GM12878 (cell line): Measurements from ENCODE around the gene KIF6. TPM values are rescaled to one million over a fixed set of nuclear protein-coding genes. Genes with fewer than 3 reads are reported as not detected.

Source experiments
- ATAC-seq: fragments of 200-7000 bp; cut with Tn5 transposase; 3 replicates; pipeline ENCODE4 v1.9.1; 2020; ENCODE audit warnings: mild to moderate bottlenecking, moderate library complexity
- BruUV-seq: library from RNA; stranded (reverse); fragments of 400-500 nt; replicated peaks from 2 replicates; lab custom pipeline; 2021; lab: Mats Ljungman, UMichigan
- CTCF ChIA-PET: fragments of 300-600 bp; sonication (Branson Sonifier 250); formaldehyde crosslinking; extraction: SDS; loops from one replicate; lab custom pipeline; 2021; ENCODE audit warnings: inconsistent platforms; lab: Yijun Ruan, JAX
- POLR2A ChIA-PET: fragments of 350-600 bp; formaldehyde crosslinking; extraction: SDS; loops from one replicate; lab custom pipeline; 2021; ENCODE audit warnings: inconsistent platforms; lab: Charles Lee
- RAD21 ChIA-PET: fragments of 300-600 bp; sonication (Branson Sonifier 250); formaldehyde crosslinking; loops from one replicate; lab custom pipeline; 2023; ENCODE audit warnings: antibody characterized with exemption; ENCODE audit not compliant: unreplicated experiment; lab: Charles Lee
- SMC1A ChIA-PET: fragments of 300-600 bp; sonication (Branson Sonifier 250); formaldehyde crosslinking; loops from one replicate; lab custom pipeline; 2023; ENCODE audit not compliant: unreplicated experiment, uncharacterized antibody; lab: Charles Lee
- DNase-seq: peaks from one replicate; pipeline ENCODE4 v3.0.0-alpha.2; 2011; ENCODE audit warnings: low read depth, low spot score
- FAIRE-seq: peaks from 3 replicates; lab custom pipeline; 2011; peaks lifted over from hg19 to GRCh38; lab: Jason Lieb, UNC
- H2AFZ ChIP-seq: 2 replicates; pipeline ENCODE4 v1.6.0; 2011; ENCODE audit warnings: low read depth, low read length, control low read depth; ENCODE audit not compliant: control insufficient read depth
- H3K27ac ChIP-seq: 2 replicates; pipeline ENCODE4 v1.5.1; 2011; ENCODE audit warnings: control low read depth; ENCODE audit not compliant: control insufficient read depth, insufficient read depth
- H3K27me3 ChIP-seq, 2 experiments: replicated peaks in 1 of 2; 2 replicates each; pipeline versions ENCODE4 v1.6.0 to v1.6.1; 2011; ENCODE audit warnings: low read length in 1 of 2; ENCODE audit not compliant: control insufficient read depth in 2 of 2, insufficient read depth in 2 of 2
- H3K36me3 ChIP-seq, 2 experiments: 2 replicates each; pipeline ENCODE4 v1.5.1; 2011; ENCODE audit warnings: low read length in 1 of 2; ENCODE audit not compliant: control insufficient read depth in 2 of 2, insufficient read depth in 2 of 2
- H3K4me1 ChIP-seq: 2 replicates; pipeline ENCODE4 v1.6.1; 2011; ENCODE audit warnings: mild to moderate bottlenecking, low read length, moderate library complexity, mixed read lengths; ENCODE audit not compliant: control insufficient read depth, insufficient read depth
- H3K4me2 ChIP-seq: 2 replicates; pipeline ENCODE4 v1.6.0; 2011; ENCODE audit warnings: control low read depth; ENCODE audit not compliant: control insufficient read depth, insufficient read depth
- H3K4me3 ChIP-seq: fragments of 200-600 bp; sonication (generic); 2 replicates; pipeline ENCODE4 v1.5.1; 2016
- H3K79me2 ChIP-seq: 2 replicates; pipeline ENCODE4 v1.6.0; 2011; ENCODE audit warnings: low read length; ENCODE audit not compliant: control insufficient read depth, insufficient read depth
- H3K9ac ChIP-seq: 2 replicates; pipeline ENCODE4 v1.8.0; 2011; ENCODE audit warnings: low read length, control low read depth, mixed read lengths; ENCODE audit not compliant: control insufficient read depth, insufficient read depth
- H3K9me3 ChIP-seq: replicated peaks from 3 replicates; pipeline ENCODE4 v1.5.1; 2011; ENCODE audit warnings: mild to moderate bottlenecking, low read length; ENCODE audit not compliant: control insufficient read depth, insufficient read depth
- H4K20me1 ChIP-seq: 2 replicates; pipeline ENCODE4 v1.6.0; 2011; ENCODE audit not compliant: control insufficient read depth, insufficient read depth
- CTCF ChIP-seq, 3 experiments: IDR thresholded peaks in 2 of 3; conservative IDR thresholded peaks in 1 of 3; 2 replicates each; pipeline ENCODE4 v1.5.1; 2011; ENCODE audit warnings: low read depth in 3 of 3, low read length in 3 of 3, mild to moderate bottlenecking in 3 of 3, control low read depth in 2 of 3, moderate library complexity in 2 of 3, inconsistent platforms in 1 of 3, mixed read lengths in 1 of 3; ENCODE audit not compliant: control insufficient read depth in 2 of 3, insufficient read depth in 1 of 3; ENCODE audit errors: extremely low read depth in 1 of 3
- RELB ChIP-seq: fragments of 450-650 bp; IDR thresholded peaks from 2 replicates; pipeline ENCODE4 v1.6.1; 2017; ENCODE audit warnings: low read depth, mild to moderate bottlenecking, moderate library complexity
- TCF3 ChIP-seq: IDR thresholded peaks from 2 replicates; pipeline ENCODE4 v1.6.1; 2012; ENCODE audit warnings: low read depth, mild to moderate bottlenecking, low read length, borderline replicate concordance; ENCODE audit not compliant: insufficient read depth
- WGBS: methylation state at CpG from one replicate; pipeline ENCODE4 v1.1.6; 2016; ENCODE audit warnings: low lambda C conversion rate; ENCODE audit not compliant: insufficient replicate concordance, insufficient coverage; ENCODE audit errors: missing lambda C conversion rate; 5-methylcytosine and 5-hydroxymethylcytosine counted together
- in situ Hi-C: fragments of 300-500 bp; cut with MboI; formaldehyde crosslinking; loops from 9 replicates; pipeline ENCODE4 v1.14.3; 2018; ENCODE audit warnings: mixed read lengths
- intact Hi-C: fragments of 100-400 bp; cut with micrococcal nuclease; formaldehyde crosslinking; loops from one replicate; pipeline ENCODE4 v1.14.2; 2022; ENCODE audit not compliant: unreplicated experiment
- polyA plus RNA-seq, 11 experiments: library from polyadenylated mRNA; depleted of rRNA in 4 of 11; unstranded in 6 of 11; stranded (reverse) in 5 of 11; fragments of >200 nt; fragmentation: Nextera tagmentation in 4 of 11; fragmentation: Illumina TruSeq in 1 of 11; extraction: Ambion mirVana in 4 of 11; extraction: Trizol in 1 of 11; gene quantifications; 1 replicate in 1 of 11; 2 replicates in 10 of 11; pipeline versions ENCODE4 v1.2.1 to v1.2.3, GENCODE V29; 2011 to 2016; ENCODE audit warnings: inconsistent platforms in 2 of 11, missing spikeins in 2 of 11, low read depth in 1 of 11
- total RNA-seq, 4 experiments: library from RNA; depleted of rRNA in 3 of 4; stranded (reverse); fragments of >200 nt in 3 of 4; fragmentation: Illumina TruSeq in 1 of 4; extraction: Trizol in 1 of 4; gene quantifications; 2 replicates each; pipeline versions ENCODE4 v1.2.1 to v1.2.3, GENCODE V29; 2013 to 2021
- TF ChIP-seq, protein P1 (sequence below): IDR thresholded peaks from 2 replicates; pipeline ENCODE4 v1.6.1; 2011; ENCODE audit warnings: low read depth, low read length, improper control_type of control experiment, borderline replicate concordance

Gene KIF6
- total and polyA plus RNA-seq, 10 of the 15 experiments (the other 5 are each of a cell fraction or from before 2014, with no cell fraction given), result 0.09 to 1.0 (median 0.28) TPM

DNA sequence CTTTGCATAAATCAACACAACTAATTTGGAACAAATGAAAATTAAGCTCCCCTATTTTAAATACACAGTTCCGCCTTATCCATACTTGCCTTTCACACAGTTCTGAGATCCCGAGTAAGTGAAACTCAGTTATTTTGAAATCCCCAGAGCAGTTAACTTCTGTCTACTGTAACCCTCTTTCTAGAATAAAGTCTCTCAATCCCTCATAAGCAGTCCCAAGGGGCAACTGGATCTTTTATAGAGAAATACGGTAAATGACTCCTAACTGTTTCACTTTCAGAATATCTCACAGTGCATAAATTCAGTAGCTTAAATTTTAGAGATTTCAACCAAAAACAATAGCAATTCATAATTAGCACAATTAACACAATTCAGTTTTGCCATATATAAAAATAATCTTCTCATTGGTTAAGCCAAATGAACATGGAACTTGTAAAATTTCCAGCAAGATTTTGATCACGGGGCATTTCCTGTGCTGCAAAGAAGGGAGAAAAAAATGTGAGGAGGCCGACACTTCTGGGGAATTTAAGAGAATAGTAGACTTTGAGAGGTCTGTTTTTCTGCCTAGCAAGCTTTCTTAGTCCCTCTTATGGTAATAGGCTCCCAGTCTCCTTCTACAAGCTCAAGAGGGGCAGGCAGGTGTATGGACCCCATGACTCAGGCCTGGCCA lies 78.3 kb downstream of the KIF6 start (continued):
- TF ChIP-seq RELB, result 0 out of 2 replicates have a peak, but pooled peaks have one; percentile 14
- TF ChIP-seq, protein P1, sequence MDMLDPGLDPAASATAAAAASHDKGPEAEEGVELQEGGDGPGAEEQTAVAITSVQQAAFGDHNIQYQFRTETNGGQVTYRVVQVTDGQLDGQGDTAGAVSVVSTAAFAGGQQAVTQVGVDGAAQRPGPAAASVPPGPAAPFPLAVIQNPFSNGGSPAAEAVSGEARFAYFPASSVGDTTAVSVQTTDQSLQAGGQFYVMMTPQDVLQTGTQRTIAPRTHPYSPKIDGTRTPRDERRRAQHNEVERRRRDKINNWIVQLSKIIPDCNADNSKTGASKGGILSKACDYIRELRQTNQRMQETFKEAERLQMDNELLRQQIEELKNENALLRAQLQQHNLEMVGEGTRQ, result no peak
- TF ChIP-seq, all 136 proteins: peak for 7

DNA sequence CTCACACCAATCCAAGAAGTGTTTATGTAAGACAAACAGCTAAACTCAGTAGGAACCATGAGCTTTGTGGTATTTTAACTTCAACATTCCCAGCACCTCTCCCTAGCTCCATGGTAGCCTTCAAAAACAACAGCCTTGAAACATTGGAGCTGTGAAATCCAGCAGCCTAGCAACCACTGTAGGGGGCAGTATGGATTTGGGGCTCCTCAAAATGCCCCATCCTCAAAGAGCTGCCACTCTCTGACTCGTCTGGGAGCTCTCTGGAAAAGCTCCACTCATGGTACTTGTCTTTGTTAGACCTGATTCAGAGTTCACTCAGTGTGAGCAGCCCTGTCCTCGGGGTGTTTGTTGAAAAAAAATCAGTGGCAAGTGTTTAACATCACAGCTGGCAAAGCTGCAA lies 82.9 kb downstream of the KIF6 start:
- intact Hi-C loops, result no loop called here
- Histone ChIP-seq H3K4me1 (no peaks in the 10 kb centered on the region), H3K27me3 (no peaks in the 10 kb centered on the region; a peak in 1 of 4 replicates), H3K36me3 (no peaks in the 10 kb centered on the region), H4K20me1 (no peaks in the 10 kb centered on the region), H3K4me3 (no peak overlapping the region), H3K4me2 (no peak overlapping the region), H3K9me3 (no peaks in the 10 kb centered on the region), H3K27ac (no peak overlapping the region), H3K9ac (no peak overlapping the region), H3K79me2 (no peaks in the 10 kb centered on the region), H2AFZ (no peak overlapping the region)
- ChIA-PET RAD21 (interaction anchor here (0.6 to 1.6 kb wide), 9 partner anchors 29 to 248 kb away, joined by 3 to 5 read pairs (median 4); no protein-coding TSS in a partner anchor), POLR2A (no interaction called here), CTCF (interaction anchor here (0.6 to 2.8 kb wide), 17 partner anchors 9 to 1403 kb away, joined by 3 to 10 read pairs (median 4); no protein-coding TSS in a partner anchor), SMC1A (interaction anchor here (0.7 to 2.7 kb wide), 16 partner anchors 11 to 235 kb away, joined by 3 to 12 read pairs (median 4); no protein-coding TSS in a partner anchor)
- WGBS, result 0% methylated on average over 2 of the region's 2 CpGs
- TF ChIP-seq TCF3 (no peak), CTCF (IDR thresholded peaks at IDR 0.05 in 2 of 3, conservative IDR thresholded peaks at IDR 0.05 in 1 of 3; ENCODE audit: control insufficient read depth in 2 of 3, extremely low read depth in 1 of 3, insufficient read depth in 1 of 3, low read depth in 3 of 3, low read length in 3 of 3) (0 out of 6 replicates have a peak, but pooled peaks of 1 of the 3 experiments have one; percentile 8)
- ATAC-seq, result peak; percentile 37
- in situ Hi-C loops, result no loop called here
- no TSS peak for BruUV-seq
- no peak for DNase-seq
- FAIRE-seq, result no peak
